AG09319 (cell line): ENCODE results near the gene JAZF1.

ENCODE experiments used
- DNase-seq: peaks from one replicate; pipeline ENCODE4 v3.0.0-alpha.2; 2010; ENCODE audit warnings: low read depth; ENCODE audit errors: extremely low read depth
- TF ChIP-seq, protein P1 (sequence below): IDR thresholded peaks from 2 replicates; pipeline ENCODE4 v1.5.1; 2011; ENCODE audit warnings: low read depth, mild to moderate bottlenecking, inconsistent platforms, low read length, moderate library complexity

JAZF1 gene

GRCh38 chr7:28115261-28115660 is 65.3 kb downstream of the JAZF1 start:
- TF ChIP-seq, protein P1, sequence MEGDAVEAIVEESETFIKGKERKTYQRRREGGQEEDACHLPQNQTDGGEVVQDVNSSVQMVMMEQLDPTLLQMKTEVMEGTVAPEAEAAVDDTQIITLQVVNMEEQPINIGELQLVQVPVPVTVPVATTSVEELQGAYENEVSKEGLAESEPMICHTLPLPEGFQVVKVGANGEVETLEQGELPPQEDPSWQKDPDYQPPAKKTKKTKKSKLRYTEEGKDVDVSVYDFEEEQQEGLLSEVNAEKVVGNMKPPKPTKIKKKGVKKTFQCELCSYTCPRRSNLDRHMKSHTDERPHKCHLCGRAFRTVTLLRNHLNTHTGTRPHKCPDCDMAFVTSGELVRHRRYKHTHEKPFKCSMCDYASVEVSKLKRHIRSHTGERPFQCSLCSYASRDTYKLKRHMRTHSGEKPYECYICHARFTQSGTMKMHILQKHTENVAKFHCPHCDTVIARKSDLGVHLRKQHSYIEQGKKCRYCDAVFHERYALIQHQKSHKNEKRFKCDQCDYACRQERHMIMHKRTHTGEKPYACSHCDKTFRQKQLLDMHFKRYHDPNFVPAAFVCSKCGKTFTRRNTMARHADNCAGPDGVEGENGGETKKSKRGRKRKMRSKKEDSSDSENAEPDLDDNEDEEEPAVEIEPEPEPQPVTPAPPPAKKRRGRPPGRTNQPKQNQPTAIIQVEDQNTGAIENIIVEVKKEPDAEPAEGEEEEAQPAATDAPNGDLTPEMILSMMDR, result no peak

GRCh38 chr7:28114056-28114455 is 66.5 kb downstream of the JAZF1 start:
- TF ChIP-seq, protein P1, result no peak
- DNase-seq, result no peak

More at GRCh38 chr7:28115261-28115660, 65.3 kb downstream of the JAZF1 start:
- DNase-seq, result no peak

DNA sequence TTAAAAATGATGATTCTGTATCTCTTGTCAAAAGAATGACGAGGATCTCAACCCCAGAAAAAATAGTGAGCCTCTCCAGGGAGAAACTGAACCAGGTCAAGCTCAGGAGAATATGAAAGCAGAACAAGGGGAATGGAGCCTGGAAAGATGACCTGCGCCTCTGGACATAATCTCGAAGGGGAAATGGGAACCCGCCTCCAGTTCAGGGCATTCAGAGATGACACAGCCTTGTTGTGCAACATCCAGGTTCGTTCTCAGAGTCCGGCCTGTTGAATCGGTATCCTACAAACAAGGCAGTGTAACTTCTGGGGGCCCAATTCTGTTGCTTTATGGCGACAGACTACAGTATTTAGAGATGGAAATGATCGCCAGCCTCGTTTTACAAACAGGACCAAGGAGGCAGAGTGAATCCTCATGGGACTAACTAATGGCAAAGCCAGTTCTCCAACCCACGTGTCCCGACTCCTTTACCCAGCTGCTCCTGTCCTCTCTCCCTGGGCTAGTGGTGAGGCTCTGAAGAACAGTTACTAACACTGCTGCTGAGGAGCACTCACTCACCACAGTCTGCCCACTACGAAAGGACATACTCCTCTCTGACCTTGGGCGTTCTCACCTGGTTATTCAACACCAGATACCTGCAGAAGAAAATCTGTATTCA is 67.6 kb downstream of the JAZF1 start:
- TF ChIP-seq, protein P1, result no peak
- no peak for DNase-seq

GRCh38 chr7:28112467-28112866 is 68.1 kb downstream of the JAZF1 start:
- DNase-seq, result no peak
- TF ChIP-seq, protein P1, result no peak

DNA sequence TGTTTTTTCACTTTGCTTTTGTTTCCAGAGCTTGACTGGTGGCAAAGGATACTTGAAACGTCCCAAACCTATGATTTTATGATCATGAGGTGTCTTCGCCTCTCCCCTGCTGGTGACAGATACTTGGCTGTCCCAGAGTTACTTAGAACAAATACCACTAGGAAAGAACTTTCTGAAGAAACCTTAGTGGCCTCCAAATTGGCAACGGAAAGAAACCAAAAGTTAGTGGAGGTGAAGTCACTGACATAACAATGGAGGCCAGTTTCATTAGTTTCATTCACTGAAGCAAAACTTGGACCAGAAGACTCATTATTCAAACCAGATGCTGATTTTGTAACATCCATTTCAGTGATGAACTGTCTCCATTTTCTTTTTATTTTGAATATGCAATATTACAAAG is 68.6 kb downstream of the JAZF1 start:
- TF ChIP-seq, protein P1, result no peak

DNA sequence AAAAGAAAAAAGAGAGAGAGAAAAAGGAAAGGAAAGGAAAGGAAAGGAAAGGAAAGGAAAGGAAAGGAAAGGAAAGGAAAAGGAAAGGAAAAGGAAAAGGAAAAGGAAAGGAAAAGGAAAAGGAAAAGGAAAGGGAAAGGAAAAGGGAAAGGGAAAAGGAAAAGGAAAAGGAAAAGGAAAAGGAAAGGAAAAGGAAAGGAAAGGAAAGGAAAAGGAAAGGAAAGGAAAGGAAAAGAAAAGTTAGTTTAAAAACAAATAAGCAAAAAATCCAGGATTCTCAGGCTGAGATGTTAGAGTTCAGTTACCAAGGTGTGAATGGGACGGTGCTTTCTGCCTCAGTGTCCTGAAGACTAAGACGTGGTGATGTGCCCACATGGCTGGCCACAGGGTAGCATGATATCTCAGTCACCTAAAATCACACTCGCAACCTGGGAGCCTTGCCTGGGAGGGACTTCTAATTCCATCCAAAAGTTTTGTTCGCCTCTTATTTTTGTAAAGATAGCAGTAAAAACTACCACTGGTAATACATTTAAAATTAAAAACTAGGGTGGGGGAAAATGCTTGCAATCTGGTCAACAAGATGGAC is 70.1 kb downstream of the JAZF1 start:
- no peak for DNase-seq
- TF ChIP-seq, protein P1, result no peak

More for the DNA sequence above, 68.6 kb downstream of the JAZF1 start:
- DNase-seq, result peak; percentile 35

- TF ChIP-seq, protein P1, result no peak
- no peak for DNase-seq
These were observed 71.8 kb downstream of the JAZF1 start for GRCh38 chr7:28108747-28109146.
